HFFc6 (cell line): ENCODE data around the gene SERTAD2. TPM values are rescaled to one million over a fixed set of nuclear protein-coding genes. Genes with fewer than 3 reads are reported as not detected.

ENCODE experiments used
- DNase-seq: peaks from one replicate; pipeline ENCODE4 v3.0.0-alpha.2; 2018
- H3K27ac Mint-ChIP-seq: 2 replicates; pipeline ENCODE4 v1.8.0; 2020; ENCODE audit warnings: mild to moderate bottlenecking, mixed read lengths
- H3K27me3 Mint-ChIP-seq: 2 replicates; pipeline ENCODE4 v1.8.0; 2021; ENCODE audit warnings: mild to moderate bottlenecking, moderate library complexity, mixed read lengths; ENCODE audit not compliant: insufficient read depth
- H3K36me3 Mint-ChIP-seq: 2 replicates; pipeline ENCODE4 v1.8.0; 2021; ENCODE audit warnings: low read depth, mixed read lengths
- H3K4me1 Mint-ChIP-seq: 2 replicates; pipeline ENCODE4 v1.8.0; 2020; ENCODE audit warnings: low read depth, mixed read lengths
- H3K4me3 Mint-ChIP-seq: 2 replicates; pipeline ENCODE4 v1.8.0; 2020; ENCODE audit warnings: mild to moderate bottlenecking, moderate library complexity, mixed read lengths
- H3K9me3 Mint-ChIP-seq: 2 replicates; pipeline ENCODE4 v1.8.0; 2020; ENCODE audit warnings: mild to moderate bottlenecking, mixed read lengths
- CTCF ChIP-seq: fragments of 200-600 bp; sonication (generic); IDR thresholded peaks from 2 replicates; pipeline ENCODE4 v1.5.0; 2021; ENCODE audit warnings: antibody characterized with exemption, mild to moderate bottlenecking
- total RNA-seq, 6 experiments: library from RNA; stranded (reverse); fragmentation: NEBNext Ultra II Directional; extraction: Animal tissue kit (Norgen Biotek cat#: 25700); gene quantifications; 2 replicates in 1 of 6; 3 replicates in 5 of 6; pipeline ENCODE4 v1.2.3, GENCODE V29; 2021

The SERTAD2 gene
- total RNA-seq, 6 experiments from 2014 or later: 22.2 to 33.9 (median 29.1) TPM

- Mint-ChIP-seq H3K9me3 (no peaks in the 10 kb centered on the region), H3K27ac (no peak overlapping the region), H3K4me3 (no peak overlapping the region), H3K27me3 (no peaks in the 10 kb centered on the region), H3K36me3 (peaks cover 23% of the 10 kb centered on the region), H3K4me1 (peaks cover 56% of the 10 kb centered on the region)
- no peak for DNase-seq
- TF ChIP-seq CTCF: no peak
These were observed 17.5 kb downstream of the SERTAD2 start for GRCh38 chr2:64635976-64636911.

DNA sequence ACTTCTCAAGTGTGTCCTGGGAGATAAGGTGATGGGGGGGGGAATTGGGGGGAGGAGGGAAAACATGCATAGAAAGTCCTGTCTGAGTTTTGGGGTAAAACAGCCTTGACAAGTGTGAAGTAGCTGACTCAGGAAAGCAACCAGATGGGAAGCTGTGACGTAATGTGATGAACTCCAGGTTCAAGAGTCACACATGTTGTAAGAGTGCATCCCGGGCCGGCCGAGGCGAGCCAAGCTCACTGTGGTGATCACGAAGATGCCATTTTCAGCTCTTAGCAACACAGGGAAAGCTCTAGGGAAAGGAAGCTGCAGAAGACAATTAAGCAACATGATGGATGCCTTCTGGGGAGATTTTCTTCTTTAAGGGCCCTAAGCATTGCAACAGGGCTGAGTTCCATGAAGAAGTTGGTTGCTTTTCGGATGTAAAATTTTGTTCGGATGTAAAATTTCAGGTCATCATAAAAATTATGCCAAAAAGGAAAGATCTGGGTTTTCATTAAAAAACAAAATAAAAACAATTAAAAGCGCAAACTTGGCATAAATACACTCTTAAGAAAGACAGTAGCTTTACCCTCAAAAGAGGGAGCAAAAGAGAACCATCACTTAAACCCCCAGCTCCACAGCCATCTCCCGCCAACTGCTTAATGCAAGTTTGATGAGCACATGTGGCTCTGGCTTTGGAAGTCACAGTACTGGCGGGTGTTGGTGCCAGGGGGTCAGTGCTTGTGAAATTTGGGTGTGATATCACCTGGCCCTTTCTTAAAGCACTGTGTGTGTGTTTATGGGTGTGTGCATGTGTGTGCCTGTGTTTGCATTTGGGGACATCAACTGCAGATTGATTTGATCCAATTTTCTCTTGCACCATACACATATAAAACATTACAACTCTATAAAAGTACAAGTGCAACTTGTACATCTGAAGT is 19.1 kb downstream of the SERTAD2 start:
- no peaks in the 10 kb centered on the region; the same call in 1 of the 2 replicates for H3K27me3 Mint-ChIP-seq
- TF ChIP-seq CTCF: no peak
- peaks cover 41% of the 10 kb centered on the region for H3K4me1 Mint-ChIP-seq
- no peak for DNase-seq
- no peaks in the 10 kb centered on the region for H3K9me3 Mint-ChIP-seq
- peaks cover 36% of the 10 kb centered on the region for H3K36me3 Mint-ChIP-seq
- H3K27ac Mint-ChIP-seq: no peak overlapping the region
- H3K4me3 Mint-ChIP-seq: no peak overlapping the region

GRCh38 chr2:64632835-64633819 is 20.6 kb downstream of the SERTAD2 start:
- H3K4me3 Mint-ChIP-seq: no peak overlapping the region
- TF ChIP-seq CTCF: no peak
- peaks cover 41% of the 10 kb centered on the region for H3K36me3 Mint-ChIP-seq
- no peak for DNase-seq
- no peaks in the 10 kb centered on the region; the same call in 1 of the 2 replicates for H3K27me3 Mint-ChIP-seq
- H3K27ac Mint-ChIP-seq: peak overlapping the region; percentile 18; the same call in 1 of the 2 replicates
- H3K4me1 Mint-ChIP-seq: peaks cover 29% of the 10 kb centered on the region
- H3K9me3 Mint-ChIP-seq: no peaks in the 10 kb centered on the region

GRCh38 chr2:64631771-64632170 is 21.9 kb downstream of the SERTAD2 start:
- Mint-ChIP-seq H3K36me3 (peaks cover 34% of the 10 kb centered on the region), H3K4me1 (peaks cover 15% of the 10 kb centered on the region), H3K27me3 (no peaks in the 10 kb centered on the region; the same call in none of the 2 replicates), H3K27ac (no peak overlapping the region), H3K4me3 (no peak overlapping the region), H3K9me3 (no peaks in the 10 kb centered on the region)
- no peak for TF ChIP-seq CTCF
- no peak for DNase-seq
